OCI-LY3 (cell line): ENCODE results near the gene GUK1.

Experiments
- EZH2phosphoT487 ChIP-seq: fragments of 200-600 bp; shearing (Covaris generic); IDR thresholded peaks from 2 replicates; pipeline ENCODE4 v1.6.1; 2018; ENCODE audit warnings: antibody characterized with exemption, mixed run types, low read depth
- TF ChIP-seq, protein P1 (sequence below): fragments of 200-600, 300-600 bp; sonication (generic); IDR thresholded peaks from 2 replicates; pipeline ENCODE4 v1.5.1; 2014; ENCODE audit warnings: antibody characterized with exemption, low read length, low read depth

DNA sequence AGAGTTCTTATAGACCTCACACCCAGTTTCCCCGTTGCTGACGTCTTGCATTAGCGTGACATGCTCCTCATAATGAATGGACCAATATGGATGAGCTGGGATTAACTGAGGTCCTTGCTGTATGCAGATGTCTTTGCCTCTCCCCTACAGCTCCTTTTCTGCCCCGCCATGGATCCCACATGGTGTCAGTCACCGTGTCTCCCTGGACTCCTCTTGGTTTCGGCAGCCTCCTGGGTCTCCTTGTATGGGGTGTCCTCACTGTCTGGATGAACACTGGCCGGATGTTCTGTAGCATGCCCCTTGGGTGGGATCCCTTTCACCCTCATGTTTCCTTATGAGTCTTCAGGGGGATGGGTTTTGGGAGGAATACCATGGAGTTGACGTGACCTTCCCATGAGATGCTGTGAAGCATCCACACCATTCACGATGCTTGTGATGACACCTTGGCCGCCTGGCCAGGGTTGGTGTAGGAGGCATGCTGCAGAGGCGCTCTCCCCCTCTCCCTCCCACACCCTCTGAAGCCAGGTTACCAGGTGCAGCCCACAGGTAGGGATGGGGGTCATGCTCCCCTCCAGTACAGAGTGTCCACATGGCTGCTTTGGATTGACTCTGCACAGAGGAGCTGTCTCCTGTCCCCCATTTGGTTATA, 14.1 kb downstream of the GUK1 start:
- TF ChIP-seq, protein P1, sequence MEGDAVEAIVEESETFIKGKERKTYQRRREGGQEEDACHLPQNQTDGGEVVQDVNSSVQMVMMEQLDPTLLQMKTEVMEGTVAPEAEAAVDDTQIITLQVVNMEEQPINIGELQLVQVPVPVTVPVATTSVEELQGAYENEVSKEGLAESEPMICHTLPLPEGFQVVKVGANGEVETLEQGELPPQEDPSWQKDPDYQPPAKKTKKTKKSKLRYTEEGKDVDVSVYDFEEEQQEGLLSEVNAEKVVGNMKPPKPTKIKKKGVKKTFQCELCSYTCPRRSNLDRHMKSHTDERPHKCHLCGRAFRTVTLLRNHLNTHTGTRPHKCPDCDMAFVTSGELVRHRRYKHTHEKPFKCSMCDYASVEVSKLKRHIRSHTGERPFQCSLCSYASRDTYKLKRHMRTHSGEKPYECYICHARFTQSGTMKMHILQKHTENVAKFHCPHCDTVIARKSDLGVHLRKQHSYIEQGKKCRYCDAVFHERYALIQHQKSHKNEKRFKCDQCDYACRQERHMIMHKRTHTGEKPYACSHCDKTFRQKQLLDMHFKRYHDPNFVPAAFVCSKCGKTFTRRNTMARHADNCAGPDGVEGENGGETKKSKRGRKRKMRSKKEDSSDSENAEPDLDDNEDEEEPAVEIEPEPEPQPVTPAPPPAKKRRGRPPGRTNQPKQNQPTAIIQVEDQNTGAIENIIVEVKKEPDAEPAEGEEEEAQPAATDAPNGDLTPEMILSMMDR: no peak
- TF ChIP-seq EZH2phosphoT487: no peak
